LNCaP clone FGC (cell line): ENCODE results near the gene MARF1.
"Not testable (repeated sequence)": the region's sequence is repeated elsewhere in the genome, so short reads cannot be mapped to it uniquely, and the experiment has no call there.

Experiments
- DNase-seq: peaks from one replicate; pipeline ENCODE4 v3.0.0-alpha.2; 2011; ENCODE audit warnings: low read depth
- H3K4me3 ChIP-seq: 2 replicates; pipeline ENCODE4 v1.5.1; 2011; ENCODE audit warnings: mild to moderate bottlenecking, low read depth, low read length, control low read depth
- CTCF ChIP-seq: IDR thresholded peaks from 2 replicates; pipeline ENCODE4 v1.5.1; 2012; ENCODE audit warnings: mild to moderate bottlenecking; ENCODE audit not compliant: control insufficient read depth, insufficient read depth; ENCODE audit errors: extremely low read depth

Gene MARF1

DNA sequence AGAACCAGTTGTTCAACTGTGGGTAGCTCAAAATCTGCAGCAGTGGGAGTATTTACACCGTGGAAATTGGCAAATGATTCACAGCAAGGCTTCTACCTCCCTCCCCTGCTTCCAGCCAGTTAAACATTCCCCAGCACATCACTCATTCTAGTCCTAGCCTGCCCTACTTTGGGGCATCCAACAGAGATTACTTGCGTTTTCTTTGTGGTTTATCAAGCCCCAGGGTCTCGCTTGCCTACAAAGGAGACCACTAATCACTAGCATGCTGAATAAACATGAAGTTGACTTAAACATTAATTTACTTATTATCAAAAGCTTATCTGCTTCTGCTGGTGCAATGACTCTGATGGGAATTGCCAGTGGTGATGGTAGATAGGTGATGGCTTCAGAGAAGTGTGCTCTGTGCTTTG lies 94.5 kb downstream of the MARF1 start:
- no peak overlapping the region for H3K4me3 ChIP-seq
- no peak for TF ChIP-seq CTCF
- no peak for DNase-seq

GRCh38 chr16:15547768-15548096 lies 95.2 kb downstream of the MARF1 start:
- TF ChIP-seq CTCF, result no peak
- H3K4me3 ChIP-seq, result no peak overlapping the region
- DNase-seq, result no peak

GRCh38 chr16:15547072-15547767 lies 95.7 kb downstream of the MARF1 start:
- not testable (repeated sequence) for DNase-seq, H3K4me3 ChIP-seq

GRCh38 chr16:15545544-15545943 lies 97.4 kb downstream of the MARF1 start:
- TF ChIP-seq CTCF, result no peak
- no peak for DNase-seq
- no peak overlapping the region for H3K4me3 ChIP-seq

GRCh38 chr16:15544405-15544804 lies 98.5 kb downstream of the MARF1 start:
- no peak overlapping the region for H3K4me3 ChIP-seq
- TF ChIP-seq CTCF, result no peak
- DNase-seq, result no peak
